Measurements from ENCODE around the gene KRTAP5-5. TPM values are rescaled to one million over a fixed set of nuclear protein-coding genes. Genes with fewer than 3 reads are reported as not detected.
"Not testable (repeated sequence)": the region's sequence is repeated elsewhere in the genome, so short reads cannot be mapped to it uniquely, and the experiment has no call there.

Gene KRTAP5-5
- total RNA-seq, 4 donors from 2014 or later, result not detected

- no peak for ATAC-seq (ENCODE audit: low FRiP score)
- TF ChIP-seq, protein P1, sequence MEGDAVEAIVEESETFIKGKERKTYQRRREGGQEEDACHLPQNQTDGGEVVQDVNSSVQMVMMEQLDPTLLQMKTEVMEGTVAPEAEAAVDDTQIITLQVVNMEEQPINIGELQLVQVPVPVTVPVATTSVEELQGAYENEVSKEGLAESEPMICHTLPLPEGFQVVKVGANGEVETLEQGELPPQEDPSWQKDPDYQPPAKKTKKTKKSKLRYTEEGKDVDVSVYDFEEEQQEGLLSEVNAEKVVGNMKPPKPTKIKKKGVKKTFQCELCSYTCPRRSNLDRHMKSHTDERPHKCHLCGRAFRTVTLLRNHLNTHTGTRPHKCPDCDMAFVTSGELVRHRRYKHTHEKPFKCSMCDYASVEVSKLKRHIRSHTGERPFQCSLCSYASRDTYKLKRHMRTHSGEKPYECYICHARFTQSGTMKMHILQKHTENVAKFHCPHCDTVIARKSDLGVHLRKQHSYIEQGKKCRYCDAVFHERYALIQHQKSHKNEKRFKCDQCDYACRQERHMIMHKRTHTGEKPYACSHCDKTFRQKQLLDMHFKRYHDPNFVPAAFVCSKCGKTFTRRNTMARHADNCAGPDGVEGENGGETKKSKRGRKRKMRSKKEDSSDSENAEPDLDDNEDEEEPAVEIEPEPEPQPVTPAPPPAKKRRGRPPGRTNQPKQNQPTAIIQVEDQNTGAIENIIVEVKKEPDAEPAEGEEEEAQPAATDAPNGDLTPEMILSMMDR (IDR thresholded peaks at IDR 0.05), result no peak
- no peak for DNase-seq (ENCODE audit: low spot score)
These were observed 15.8 kb downstream of the KRTAP5-5 start for GRCh38 chr11:1645357-1645821.

- DNase-seq (ENCODE audit: low spot score); ATAC-seq (ENCODE audit: low FRiP score): not testable (repeated sequence)
These were observed 17.0 kb downstream of the KRTAP5-5 start for GRCh38 chr11:1646540-1646939.

DNA sequence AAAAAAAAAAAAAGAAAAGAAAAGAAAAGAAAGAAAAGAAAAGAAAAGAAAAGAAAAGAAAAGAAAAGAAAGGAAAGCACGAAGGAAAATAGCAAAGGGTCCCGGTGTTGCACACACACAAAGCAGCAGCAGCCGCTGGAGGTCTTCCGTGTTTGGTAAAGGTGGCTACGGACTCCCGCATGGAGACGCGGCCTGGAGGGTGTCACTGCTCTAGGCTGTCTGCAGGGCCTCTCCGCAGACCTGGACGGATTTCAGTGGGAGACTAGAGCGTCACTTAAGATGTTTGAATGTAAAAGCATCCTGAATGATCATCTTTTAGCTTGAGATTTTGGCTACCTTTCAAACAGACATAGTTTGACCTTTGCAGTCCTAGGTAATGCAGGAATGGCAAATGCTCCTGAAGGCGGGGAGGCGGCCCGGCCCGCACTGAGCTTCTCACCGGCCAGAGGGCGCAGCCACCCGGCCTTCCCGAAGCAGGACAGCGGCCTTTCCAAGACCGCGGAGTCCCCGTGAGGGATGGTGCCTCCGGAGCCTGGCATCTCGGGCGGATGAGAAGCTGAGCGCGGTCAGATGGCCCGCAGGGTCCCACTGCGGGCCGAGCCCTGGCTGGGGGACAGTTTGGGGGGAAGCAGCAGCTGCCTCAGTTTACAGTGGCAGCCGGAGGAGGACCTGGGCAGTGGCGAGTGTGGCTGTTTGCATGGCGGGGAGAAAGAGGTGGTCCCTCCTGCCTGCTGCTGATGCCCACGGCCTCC is 18.5 kb downstream of the KRTAP5-5 start:
- ATAC-seq (ENCODE audit: low FRiP score) (no peak), DNase-seq (ENCODE audit: low spot score) (no peak)
- TF ChIP-seq, protein P1 (IDR thresholded peaks at IDR 0.05), result no peak

DNA sequence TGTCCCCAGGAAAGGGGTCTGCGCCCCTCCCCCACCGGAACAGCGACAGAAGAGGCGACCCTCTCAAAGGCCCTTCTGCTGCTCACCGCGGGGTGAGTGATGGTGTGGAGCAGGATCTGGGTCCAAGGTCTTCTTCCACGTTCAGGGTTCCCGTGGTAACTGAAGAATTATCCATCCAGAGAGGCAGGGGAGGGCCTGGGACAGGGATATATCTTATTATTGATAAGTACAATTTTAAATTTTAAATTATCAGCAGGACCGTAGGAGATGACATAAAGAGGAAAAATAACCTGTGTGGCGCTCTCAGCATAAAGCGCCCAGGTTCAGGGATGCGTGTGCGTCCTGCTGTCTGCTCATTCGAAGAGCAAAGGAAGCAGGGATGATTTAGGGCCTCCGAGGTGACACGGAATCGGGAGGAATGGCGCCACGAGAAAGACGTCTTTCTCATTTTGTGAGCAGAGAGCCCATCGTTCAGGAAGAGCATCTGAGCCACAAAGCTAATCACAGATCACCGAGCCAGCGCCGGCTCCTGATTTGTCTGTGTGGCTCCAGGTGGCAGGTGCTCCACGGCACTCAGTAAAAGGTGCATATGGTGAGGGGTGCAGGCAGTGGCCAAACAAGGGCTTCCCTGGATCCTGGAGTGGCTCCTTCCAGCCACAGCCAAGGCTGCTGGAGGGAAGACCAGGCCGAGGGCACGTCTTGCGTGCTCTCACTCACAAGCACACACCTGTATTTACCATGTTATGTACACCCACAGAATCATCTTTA is 19.3 kb downstream of the KRTAP5-5 start:
- TF ChIP-seq, protein P1 (IDR thresholded peaks at IDR 0.05), result no peak
- DNase-seq (ENCODE audit: low spot score) (peak; percentile 4), ATAC-seq (ENCODE audit: low FRiP score) (no peak)

DNA sequence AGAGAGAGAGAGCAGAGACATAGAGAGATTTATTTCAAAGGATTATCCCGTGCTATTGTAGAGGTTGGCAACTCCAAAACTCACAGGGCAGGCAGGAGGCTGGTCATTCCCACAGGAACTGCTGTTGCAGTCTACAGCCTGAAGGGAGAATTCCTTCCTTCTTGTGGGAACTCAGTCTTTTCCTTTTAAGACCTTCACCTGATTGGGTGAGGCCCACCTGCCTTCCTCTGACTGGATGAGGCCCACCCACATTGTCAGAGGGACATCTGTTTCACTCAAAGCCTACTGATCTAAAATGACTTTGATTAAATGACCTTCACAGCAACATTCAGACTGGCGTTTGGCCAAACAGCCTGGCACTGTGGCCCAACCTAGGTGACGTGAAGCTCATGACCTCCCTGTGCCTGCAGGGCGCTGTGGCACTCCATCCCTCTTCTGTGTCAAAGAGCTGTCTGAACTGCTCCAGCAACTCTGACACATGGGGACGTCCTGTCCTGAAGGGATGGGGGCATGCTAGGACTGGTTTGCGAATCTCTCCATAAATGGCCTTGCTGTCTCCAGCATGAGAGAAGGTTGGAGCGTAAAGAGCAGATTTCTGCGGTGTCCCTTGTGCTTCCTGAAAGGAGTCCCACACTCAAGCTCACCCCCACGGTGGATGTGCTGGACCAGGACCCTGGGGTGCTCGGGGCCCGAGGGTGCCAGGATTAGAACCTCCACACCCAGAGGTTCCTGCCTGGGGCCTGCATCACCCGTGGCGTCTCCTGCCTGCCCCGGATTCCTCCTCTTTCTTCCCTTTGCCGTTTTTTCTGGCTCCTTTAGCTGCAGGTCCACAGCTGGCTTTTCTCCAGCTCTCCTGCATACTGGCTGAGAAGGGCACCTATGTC is 20.7 kb downstream of the KRTAP5-5 start:
- ATAC-seq (ENCODE audit: low FRiP score), result no peak
- DNase-seq (ENCODE audit: low spot score), result peak; percentile 9
- TF ChIP-seq, protein P1 (IDR thresholded peaks at IDR 0.05), result no peak

DNA sequence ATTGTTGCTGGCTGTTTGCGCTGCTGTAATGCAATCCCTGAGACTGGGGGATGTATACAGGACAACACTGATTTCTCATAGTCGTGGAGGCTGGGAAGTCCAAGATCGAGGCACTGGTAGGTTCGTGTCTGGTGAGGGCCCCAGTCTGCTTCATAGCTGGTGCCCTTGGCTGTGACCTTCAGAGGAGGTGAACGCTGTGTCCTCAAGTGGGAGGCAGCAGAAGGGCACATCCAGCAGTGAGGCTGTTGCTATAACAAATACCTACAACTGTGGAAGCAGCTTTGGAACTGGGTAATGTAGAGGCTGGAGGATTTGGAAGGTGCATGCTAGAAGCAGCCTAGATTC is 21.3 kb downstream of the KRTAP5-5 start:
- ATAC-seq (ENCODE audit: low FRiP score) (no peak), DNase-seq (ENCODE audit: low spot score) (no peak)
- TF ChIP-seq, protein P1 (IDR thresholded peaks at IDR 0.05), result no peak

DNA sequence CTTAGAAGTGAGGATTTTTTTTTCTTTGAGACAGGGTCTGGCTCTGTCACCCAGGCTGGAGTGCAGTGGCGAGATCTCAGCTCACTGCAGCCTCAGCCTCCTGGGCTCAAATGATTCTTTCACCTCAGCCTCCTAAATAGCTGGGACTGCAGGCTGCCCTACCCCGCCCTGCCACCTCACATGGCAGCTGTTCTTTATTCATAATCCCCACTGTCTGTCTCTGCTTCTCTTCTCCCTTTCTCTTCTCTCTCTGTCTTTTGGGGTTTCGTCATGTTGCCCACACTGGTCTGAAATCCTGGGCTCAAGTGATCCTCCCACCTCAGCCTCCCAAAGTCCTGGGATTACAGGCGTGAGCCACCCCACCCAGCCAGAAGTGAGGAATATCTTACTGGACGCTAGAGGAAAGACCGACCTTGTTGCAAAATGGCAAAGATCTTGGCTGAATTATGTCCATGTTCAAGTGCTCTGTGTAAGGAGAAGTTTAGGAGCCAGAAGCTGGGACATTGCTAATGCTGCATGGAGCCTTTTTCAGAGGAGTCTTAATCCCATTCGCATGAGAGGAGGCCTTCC is 21.9 kb downstream of the KRTAP5-5 start:
- DNase-seq (ENCODE audit: low spot score) (no peak), ATAC-seq (ENCODE audit: low FRiP score) (no peak)
- TF ChIP-seq, protein P1 (IDR thresholded peaks at IDR 0.05), result no peak
